T-helper 17 cell (primary cell): ENCODE results near the gene OR10A6. TPM values are rescaled to one million over a fixed set of nuclear protein-coding genes. Genes with fewer than 3 reads are reported as not detected.

ENCODE experiments used
- ATAC-seq: fragments of 150-1000 bp; cut with Tn5 transposase; 2 replicates; pipeline ENCODE4 v1.10.0; 2021; ENCODE audit warnings: mild to moderate bottlenecking, moderate library complexity
- DNase-seq, 3 donors: peaks; one replicate each; pipeline versions ENCODE4 v3.0.0 to v3.0.0-alpha.2; 2020 to 2021
- H3K9me3 ChIP-seq: one replicate; pipeline ENCODE4 v1.7.0; 2013; ENCODE audit warnings: low read length, mild to moderate bottlenecking; ENCODE audit not compliant: control insufficient read depth, poor library complexity, severe bottlenecking
- H3K27ac Mint-ChIP-seq: one replicate; pipeline ENCODE4 v1.8.0; 2022; ENCODE audit warnings: mild to moderate bottlenecking, moderate library complexity, mixed read lengths
- H3K27me3 Mint-ChIP-seq: one replicate; pipeline ENCODE4 v1.8.0; 2022; ENCODE audit warnings: mixed read lengths
- H3K36me3 Mint-ChIP-seq: one replicate; pipeline ENCODE4 v1.8.0; 2022; ENCODE audit warnings: low read depth, mixed read lengths
- H3K4me1 Mint-ChIP-seq: one replicate; pipeline ENCODE4 v1.8.0; 2022; ENCODE audit warnings: mild to moderate bottlenecking, mixed read lengths
- H3K4me3 Mint-ChIP-seq: one replicate; pipeline ENCODE4 v1.8.0; 2022; ENCODE audit warnings: mild to moderate bottlenecking, moderate library complexity, mixed read lengths
- total RNA-seq, 4 donors: library from RNA in 2 of 4; stranded (reverse) in 2 of 4; gene quantifications; one replicate each; pipeline ENCODE4 v1.2.3 and lab custom pipeline; 2022 to 2026

Gene OR10A6
- total RNA-seq, 2 donors from 2014 or later = not detected

DNA sequence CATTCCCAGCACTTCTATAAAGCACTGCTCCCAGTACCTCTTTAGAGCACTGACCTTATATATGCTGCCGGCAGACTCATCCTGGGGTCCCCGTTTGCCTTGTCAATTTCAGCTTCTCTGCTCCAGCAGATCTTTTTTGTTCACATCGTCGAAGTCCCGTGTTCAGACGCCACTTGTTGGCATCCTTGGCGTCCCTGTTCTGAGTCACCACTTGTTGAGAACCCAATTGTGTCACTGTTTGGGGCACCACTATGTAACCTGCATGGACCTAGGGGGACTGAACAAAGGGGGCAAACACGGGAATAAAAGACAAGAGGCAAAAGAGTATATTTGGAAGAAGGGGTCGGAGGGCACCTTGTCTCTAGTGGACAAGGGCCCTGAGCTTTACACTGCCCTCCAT lies 25.5 kb downstream of the OR10A6 start:
- H3K36me3 Mint-ChIP-seq = no peaks in the 10 kb centered on the region
- H3K4me1 Mint-ChIP-seq = no peaks in the 10 kb centered on the region
- peaks cover 64% of the 10 kb centered on the region for H3K27me3 Mint-ChIP-seq
- no peaks in the 10 kb centered on the region for H3K9me3 ChIP-seq
- DNase-seq = no peak
- H3K4me3 Mint-ChIP-seq = no peak overlapping the region
- ATAC-seq = no peak
- H3K27ac Mint-ChIP-seq = no peak overlapping the region

DNA sequence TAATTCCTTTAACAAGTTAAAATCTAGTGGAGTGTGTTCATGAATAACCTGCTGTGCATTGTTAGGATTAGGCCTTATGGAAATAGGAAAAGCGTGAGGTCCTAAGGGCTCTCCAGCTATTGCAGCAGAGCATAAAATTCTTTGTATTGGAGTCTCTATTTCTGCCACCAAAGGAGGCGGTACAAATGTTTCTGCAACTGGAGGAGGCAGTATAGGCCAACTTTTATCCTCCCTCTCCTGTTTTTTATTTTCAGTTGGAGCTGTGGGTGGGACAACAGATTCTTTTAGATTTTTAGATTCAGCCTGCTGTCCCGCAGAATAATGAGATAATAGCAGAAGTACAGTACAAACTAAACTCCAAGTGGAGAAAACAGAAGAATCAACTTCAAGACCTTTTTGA lies 26.2 kb downstream of the OR10A6 start:
- ATAC-seq (no peak), DNase-seq (no peak)
- no peak overlapping the region for H3K27ac Mint-ChIP-seq
- no peaks in the 10 kb centered on the region for H3K36me3 Mint-ChIP-seq
- H3K4me1 Mint-ChIP-seq = no peaks in the 10 kb centered on the region
- H3K27me3 Mint-ChIP-seq = peaks cover 58% of the 10 kb centered on the region
- no peaks in the 10 kb centered on the region for H3K9me3 ChIP-seq
- no peak overlapping the region for H3K4me3 Mint-ChIP-seq

GRCh38 chr11:7903940-7904339 lies 27.1 kb downstream of the OR10A6 start:
- Mint-ChIP-seq H3K27ac (no peak overlapping the region), H3K4me3 (no peak overlapping the region), H3K36me3 (no peaks in the 10 kb centered on the region), H3K4me1 (no peaks in the 10 kb centered on the region), H3K27me3 (peaks cover 55% of the 10 kb centered on the region)
- no peaks in the 10 kb centered on the region for H3K9me3 ChIP-seq
- DNase-seq (no peak), ATAC-seq (no peak)

GRCh38 chr11:7901319-7901854 lies 29.7 kb downstream of the OR10A6 start:
- H3K27me3 Mint-ChIP-seq = peaks cover 52% of the 10 kb centered on the region
- no peak overlapping the region for H3K4me3 Mint-ChIP-seq
- no peaks in the 10 kb centered on the region for H3K9me3 ChIP-seq
- no peak overlapping the region for H3K27ac Mint-ChIP-seq
- no peaks in the 10 kb centered on the region for H3K4me1 Mint-ChIP-seq
- ATAC-seq (no peak), DNase-seq (no peak)
- H3K36me3 Mint-ChIP-seq = no peaks in the 10 kb centered on the region

DNA sequence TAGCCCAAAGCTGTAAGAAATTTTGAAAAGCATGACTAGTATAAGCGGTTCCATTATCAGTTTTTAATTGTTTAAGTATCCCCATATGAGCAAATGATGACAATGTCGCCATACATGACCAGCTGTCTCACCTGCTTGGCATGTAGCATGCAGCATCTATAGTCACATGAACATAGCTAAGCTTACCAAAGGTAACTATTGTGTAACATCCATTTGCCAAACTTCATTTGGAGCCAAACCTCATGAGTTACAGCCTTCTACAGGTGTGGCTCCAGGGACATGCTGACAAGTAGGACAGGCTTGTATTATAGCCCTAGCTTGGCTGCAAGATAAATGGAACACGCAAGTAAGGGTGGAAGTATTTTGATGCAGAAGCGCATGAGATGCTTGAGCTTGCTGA lies 30.4 kb downstream of the OR10A6 start:
- Mint-ChIP-seq H3K36me3 (no peaks in the 10 kb centered on the region), H3K27ac (no peak overlapping the region), H3K27me3 (peaks cover 49% of the 10 kb centered on the region), H3K4me1 (no peaks in the 10 kb centered on the region), H3K4me3 (no peak overlapping the region)
- ATAC-seq = no peak
- no peak for DNase-seq
- H3K9me3 ChIP-seq = no peaks in the 10 kb centered on the region

GRCh38 chr11:7899418-7899817 lies 31.6 kb downstream of the OR10A6 start:
- Mint-ChIP-seq H3K4me1 (no peaks in the 10 kb centered on the region), H3K27ac (no peak overlapping the region), H3K4me3 (no peak overlapping the region), H3K36me3 (peaks cover under 1% of the 10 kb centered on the region), H3K27me3 (peaks cover 43% of the 10 kb centered on the region)
- ATAC-seq (no peak), DNase-seq (no peak)
- no peaks in the 10 kb centered on the region for H3K9me3 ChIP-seq

- Mint-ChIP-seq H3K27ac (no peak overlapping the region), H3K4me3 (no peak overlapping the region), H3K27me3 (peaks cover 41% of the 10 kb centered on the region), H3K36me3 (peaks cover 2% of the 10 kb centered on the region), H3K4me1 (no peaks in the 10 kb centered on the region)
- H3K9me3 ChIP-seq = no peaks in the 10 kb centered on the region
- no peak for ATAC-seq
- no peak for DNase-seq
Observed at GRCh38 chr11:7898666-7899283, 32.3 kb downstream of the OR10A6 start.

- no peak for ATAC-seq
- Mint-ChIP-seq H3K27me3 (peaks cover 19% of the 10 kb centered on the region), H3K4me1 (peaks cover 6% of the 10 kb centered on the region), H3K4me3 (no peak overlapping the region), H3K27ac (no peak overlapping the region), H3K36me3 (peaks cover 2% of the 10 kb centered on the region)
- no peak for DNase-seq
- no peaks in the 10 kb centered on the region for H3K9me3 ChIP-seq
Observed at GRCh38 chr11:7896009-7896785, 34.9 kb downstream of the OR10A6 start.

DNA sequence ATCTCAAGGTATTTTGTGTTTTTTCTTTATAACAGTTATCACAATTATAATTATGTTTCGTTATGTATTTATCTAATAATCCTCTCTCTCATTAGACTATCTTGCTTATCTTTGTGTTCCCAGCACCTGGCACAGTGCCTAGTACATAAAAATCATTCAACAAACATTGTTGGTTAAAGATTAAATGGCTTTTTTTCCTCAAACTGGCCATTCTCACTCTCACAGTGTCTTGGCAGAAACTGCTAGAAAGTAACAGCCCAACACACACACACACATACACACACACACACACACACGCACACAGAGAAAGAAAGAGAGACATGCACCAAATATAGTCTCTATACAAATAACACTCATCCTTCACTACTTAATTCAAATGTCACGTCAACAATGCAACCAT lies 36.8 kb downstream of the OR10A6 start:
- ATAC-seq = no peak
- Mint-ChIP-seq H3K4me3 (no peak overlapping the region), H3K27ac (peak overlapping the region; percentile 14), H3K36me3 (peaks cover 2% of the 10 kb centered on the region), H3K4me1 (peaks cover 6% of the 10 kb centered on the region), H3K27me3 (peaks cover 23% of the 10 kb centered on the region)
- DNase-seq = no peak
- H3K9me3 ChIP-seq = no peaks in the 10 kb centered on the region

- DNase-seq (no peak), ATAC-seq (no peak)
- Mint-ChIP-seq H3K27ac (peak overlapping the region; percentile 14), H3K36me3 (peaks cover 2% of the 10 kb centered on the region), H3K4me3 (no peak overlapping the region), H3K4me1 (peaks cover 6% of the 10 kb centered on the region), H3K27me3 (peaks cover 24% of the 10 kb centered on the region)
- no peaks in the 10 kb centered on the region for H3K9me3 ChIP-seq
Observed at GRCh38 chr11:7893796-7894195, 37.3 kb downstream of the OR10A6 start.

DNA sequence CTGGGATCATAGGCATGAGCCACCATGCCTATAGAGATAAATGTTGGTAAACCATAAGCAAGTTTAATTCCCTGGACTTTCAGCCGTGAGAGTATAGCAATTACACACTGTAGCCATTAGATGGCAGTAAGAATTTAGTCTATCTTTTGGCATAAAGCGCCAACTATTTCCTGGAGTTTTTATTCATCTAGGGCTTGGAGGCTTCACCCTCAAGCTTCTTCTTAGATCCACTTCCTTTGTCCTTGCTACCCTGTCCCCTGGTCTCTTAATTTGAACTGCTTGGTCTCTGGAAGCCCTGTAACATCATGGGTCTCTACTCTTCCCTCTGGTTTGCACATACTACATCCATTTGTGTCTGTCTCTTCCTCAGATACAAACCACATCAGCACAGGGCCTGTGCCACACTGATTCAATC lies 38.2 kb downstream of the OR10A6 start:
- Mint-ChIP-seq H3K4me3 (no peak overlapping the region), H3K27me3 (peaks cover 28% of the 10 kb centered on the region), H3K36me3 (peaks cover 2% of the 10 kb centered on the region), H3K27ac (no peak overlapping the region), H3K4me1 (peaks cover 6% of the 10 kb centered on the region)
- H3K9me3 ChIP-seq = no peaks in the 10 kb centered on the region
- ATAC-seq = peak; percentile 75
- DNase-seq = no peak

DNA sequence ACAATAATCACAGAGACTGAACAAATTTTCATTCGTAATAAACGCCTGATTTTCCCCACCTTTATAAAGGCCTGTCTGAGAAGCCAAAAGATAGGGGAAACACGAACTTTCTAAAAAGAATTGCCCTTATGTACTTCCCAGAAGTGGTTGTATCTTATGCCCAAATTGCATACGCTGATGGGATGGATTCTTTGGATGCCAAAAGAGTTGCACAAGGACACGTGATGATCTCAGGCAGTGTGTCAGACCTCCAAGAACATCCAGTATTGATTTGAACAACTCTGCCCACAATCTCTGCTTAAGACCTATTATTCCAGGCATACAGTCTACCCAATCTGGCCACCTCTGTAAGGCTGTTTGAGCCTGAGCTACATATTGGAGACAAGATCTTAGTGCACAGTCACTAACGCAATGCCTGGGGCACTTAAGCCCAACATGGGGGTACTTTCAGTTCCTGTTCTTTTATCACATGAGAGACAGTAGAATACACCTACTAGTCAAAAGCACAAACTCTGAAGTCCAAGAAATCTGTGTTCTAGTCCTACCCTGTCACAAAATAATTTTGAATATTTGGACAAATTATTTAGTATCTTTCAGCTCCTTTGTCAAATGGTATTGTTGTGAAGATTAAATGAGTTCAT lies 38.9 kb downstream of the OR10A6 start:
- Mint-ChIP-seq H3K27me3 (peaks cover 24% of the 10 kb centered on the region), H3K4me1 (peaks cover 6% of the 10 kb centered on the region), H3K27ac (no peak overlapping the region), H3K36me3 (peaks cover 2% of the 10 kb centered on the region), H3K4me3 (no peak overlapping the region)
- peak; percentile 36 for ATAC-seq
- no peak for DNase-seq
- no peaks in the 10 kb centered on the region for H3K9me3 ChIP-seq

GRCh38 chr11:7890417-7891172 lies 40.5 kb downstream of the OR10A6 start:
- Mint-ChIP-seq H3K4me3 (no peak overlapping the region), H3K27me3 (peaks cover 15% of the 10 kb centered on the region), H3K4me1 (peaks cover 6% of the 10 kb centered on the region), H3K36me3 (peaks cover 2% of the 10 kb centered on the region), H3K27ac (peak overlapping the region; percentile 53)
- no peak for ATAC-seq
- no peaks in the 10 kb centered on the region for H3K9me3 ChIP-seq
- DNase-seq = no peak
